ENCODE results near the gene TENM3. TPM values are rescaled to one million over a fixed set of nuclear protein-coding genes. Genes with fewer than 3 reads are reported as not detected.

TENM3 gene
- total and polyA plus RNA-seq, 2 of the 8 experiments (the other 6 are each of a cell fraction or from before 2014, with no cell fraction given): 36.9 to 69.3 TPM

DNA sequence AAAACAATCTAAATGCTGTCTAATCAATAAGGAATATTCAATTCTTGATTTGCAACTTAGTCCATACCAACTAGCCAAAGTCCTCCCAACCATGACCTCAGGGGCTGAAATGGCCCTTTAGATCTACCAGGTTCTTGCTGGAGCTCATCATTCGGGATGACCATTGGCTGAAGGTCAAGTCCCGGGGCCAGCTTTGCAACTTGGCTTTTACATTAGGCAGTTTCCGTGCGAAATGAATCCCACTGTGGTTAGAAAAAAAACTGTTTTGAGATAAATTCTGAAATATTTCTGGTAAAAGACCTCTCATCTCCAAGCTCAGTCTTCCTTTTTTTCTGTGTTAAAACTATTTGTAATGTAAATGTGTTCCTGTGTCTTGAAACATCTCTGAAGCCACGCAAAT lies 178.6 kb downstream of the TENM3 start:
- Histone ChIP-seq H4K8ac (ENCODE audit: extremely low read depth, insufficient read depth, low read length) (no peak overlapping the region), H3K14ac (ENCODE audit: insufficient read length) (no peak overlapping the region), H2BK5ac (ENCODE audit: low read depth, low read length) (no peak overlapping the region), H3K36me3 (ENCODE audit: control insufficient read depth in 2 of 4, insufficient read depth in 4 of 4, low read length in 3 of 4) (no peaks in the 10 kb centered on the region), H2AK5ac (ENCODE audit: low read depth, low read length) (no peak overlapping the region), H2BK20ac (ENCODE audit: low read length) (no peak overlapping the region), H3K4me3 (ENCODE audit: extremely low read depth in 1 of 4, insufficient read depth in 2 of 4, low read depth in 3 of 4, low read length in 4 of 4) (no peak overlapping the region), H4K5ac (ENCODE audit: insufficient read length, low read depth, low read length) (no peak overlapping the region), H3K23me2 (ENCODE audit: low read depth, low read length) (no peaks in the 10 kb centered on the region), H3K4ac (replicated peaks; ENCODE audit: insufficient read length, low read depth, low read length) (no peak overlapping the region), H3K56ac (replicated peaks; ENCODE audit: insufficient read length, low read depth, low read length) (no peak overlapping the region), H2BK12ac (ENCODE audit: low read depth, low read length) (no peak overlapping the region), H3K23ac (ENCODE audit: insufficient read length) (no peak overlapping the region), H4K91ac (replicated peaks; ENCODE audit: insufficient read length, low read length) (no peak overlapping the region), H3K79me1 (ENCODE audit: low read depth, low read length) (no peaks in the 10 kb centered on the region), H3K4me1 (replicated peaks in 1 of 4; ENCODE audit: control insufficient read depth in 3 of 4, insufficient read depth in 4 of 4, low read length in 3 of 4) (peaks cover 0 to 3% (median 1%) of the 10 kb centered on the region in 4 experiments; a peak in 2 of 7 replicates), H3K9me3 (ENCODE audit: insufficient read depth in 2 of 2, low read depth in 1 of 2, low read length in 1 of 2) (no peaks in the 10 kb centered on the region; a peak in 1 of 4 replicates), H2BK15ac (ENCODE audit: low read length) (no peak overlapping the region), H4K20me1 (replicated peaks in 1 of 2; ENCODE audit: control insufficient read depth in 1 of 2, insufficient read depth in 2 of 2, low read length in 2 of 2) (no peaks in the 10 kb centered on the region), H3K4me2 (ENCODE audit: insufficient read depth in 1 of 2, low read depth in 2 of 2, low read length in 2 of 2) (no peak overlapping the region), H3K79me2 (ENCODE audit: control insufficient read depth in 1 of 2, insufficient read depth in 2 of 2, low read length in 2 of 2) (no peaks in the 10 kb centered on the region), H3K18ac (ENCODE audit: extremely low read depth, low read length) (no peak overlapping the region), H3K9ac (replicated peaks in 1 of 4; ENCODE audit: extremely low read depth in 1 of 4, low read depth in 3 of 4, low read length in 3 of 4) (no peak overlapping the region), H2BK120ac (replicated peaks; ENCODE audit: low read depth, low read length) (no peak overlapping the region), H3K27ac (ENCODE audit: low read depth, low read length) (no peak overlapping the region), H2AFZ (ENCODE audit: low read length) (no peak overlapping the region), H3K27me3 (replicated peaks in 1 of 4; ENCODE audit: control insufficient read depth in 3 of 4, extremely low read depth in 1 of 4, insufficient read depth in 3 of 4, low read length in 3 of 4) (no peaks in the 10 kb centered on the region)
- CTCF ChIA-PET (ENCODE audit: partially characterized antibody): interaction anchor here (0.6 kb wide), 1 partner anchor 99 kb away, joined by 3 read pairs; no protein-coding TSS in a partner anchor
- 93% methylated on average over 5 of the region's 5 CpGs; no CpG with 5 or more reads in 1 of the 2 experiments for WGBS, 2 experiments (ENCODE audit: extremely low coverage in 1 of 2, insufficient coverage in 1 of 2, insufficient read length in 1 of 2, insufficient replicate concordance in 2 of 2, low coverage in 1 of 2, low lambda C conversion rate in 2 of 2, missing lambda C conversion rate in 1 of 2)
- peak; percentile 42 for FAIRE-seq
- POLR2A ChIA-PET (ENCODE audit: partially characterized antibody): interaction anchor here (0.8 kb wide), 1 partner anchor 28 kb away, joined by 3 read pairs; no protein-coding TSS in a partner anchor
- TF ChIP-seq KDM4A (IDR thresholded peaks at IDR 0.05; ENCODE audit: low read depth, low read length, severe bottlenecking): no peak
- no peak for TF ChIP-seq CREB1 (IDR thresholded peaks at IDR 0.05)
- no peak for TF ChIP-seq CEBPB (IDR thresholded peaks at IDR 0.05; ENCODE audit: low read depth, low read length)
- no peak for TF ChIP-seq SP1 (IDR thresholded peaks at IDR 0.05; ENCODE audit: low read depth, low read length)
- TF ChIP-seq CBX5 (IDR thresholded peaks at IDR 0.05; ENCODE audit: low read depth, low read length): no peak
- TF ChIP-seq, protein P1, sequence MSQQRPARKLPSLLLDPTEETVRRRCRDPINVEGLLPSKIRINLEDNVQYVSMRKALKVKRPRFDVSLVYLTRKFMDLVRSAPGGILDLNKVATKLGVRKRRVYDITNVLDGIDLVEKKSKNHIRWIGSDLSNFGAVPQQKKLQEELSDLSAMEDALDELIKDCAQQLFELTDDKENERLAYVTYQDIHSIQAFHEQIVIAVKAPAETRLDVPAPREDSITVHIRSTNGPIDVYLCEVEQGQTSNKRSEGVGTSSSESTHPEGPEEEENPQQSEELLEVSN (IDR thresholded peaks at IDR 0.05): no peak
- DNase-seq (ENCODE audit: low read depth in 1 of 2, low spot score in 2 of 2): no peak
